Astrocyte (in vitro differentiated cells and primary cell): ENCODE data around the gene KCNK13.

Source experiments
- CTCF ChIP-seq: IDR thresholded peaks from 2 replicates; pipeline ENCODE4 v1.5.1; 2011; ENCODE audit warnings: low read depth, mild to moderate bottlenecking, inconsistent platforms, low read length, moderate library complexity; ENCODE audit not compliant: insufficient read depth
- EZH2 ChIP-seq: IDR thresholded peaks from 2 replicates; pipeline ENCODE4 v1.6.1; 2012; ENCODE audit warnings: mild to moderate bottlenecking, low read length, inconsistent platforms; ENCODE audit not compliant: insufficient read depth

- TF ChIP-seq CTCF (no peak), EZH2 (no peak)
Observed at GRCh38 chr14:90159146-90159545, 97.4 kb downstream of the KCNK13 start.
